Pons (tissue), 1 donor: Measurements from ENCODE around the gene S100A2.
"Not testable (repeated sequence)": the region's sequence is repeated elsewhere in the genome, so short reads cannot be mapped to it uniquely, and the experiment has no call there.

Experiments used
- DNase-seq: peaks from one replicate; pipeline ENCODE4 v3.0.0-alpha.2; 2016; ENCODE audit warnings: low spot score

The S100A2 gene

GRCh38 chr1:153532769-153533599 lies 32.7 kb downstream of the S100A2 start:
- peak; percentile 76 for DNase-seq

- DNase-seq, result no peak
These were observed 33.5 kb downstream of the S100A2 start for GRCh38 chr1:153532181-153532580.

GRCh38 chr1:153531638-153532037 lies 34.0 kb downstream of the S100A2 start:
- no peak for DNase-seq

- DNase-seq, result no peak
These were observed 38.0 kb downstream of the S100A2 start for GRCh38 chr1:153527683-153528040.

- no peak for DNase-seq
These were observed 38.5 kb downstream of the S100A2 start for GRCh38 chr1:153527023-153527682.

GRCh38 chr1:153526132-153526543 lies 39.5 kb downstream of the S100A2 start:
- no peak for DNase-seq

GRCh38 chr1:153525088-153525728 lies 40.4 kb downstream of the S100A2 start:
- no peak for DNase-seq

- not testable (repeated sequence) for DNase-seq
These were observed 43.1 kb downstream of the S100A2 start for GRCh38 chr1:153522353-153523048.

GRCh38 chr1:153521808-153522207 lies 43.8 kb downstream of the S100A2 start:
- DNase-seq, result not testable (repeated sequence)

GRCh38 chr1:153520818-153521476 lies 44.7 kb downstream of the S100A2 start:
- DNase-seq, result no peak

- not testable (repeated sequence) for DNase-seq
These were observed 45.4 kb downstream of the S100A2 start for GRCh38 chr1:153520137-153520691.

- no peak for DNase-seq
These were observed 46.4 kb downstream of the S100A2 start for GRCh38 chr1:153519242-153519641.

- DNase-seq, result no peak
These were observed 49.9 kb downstream of the S100A2 start for GRCh38 chr1:153515504-153516394.

GRCh38 chr1:153513666-153514065 lies 52.0 kb downstream of the S100A2 start:
- no peak for DNase-seq

GRCh38 chr1:153513023-153513422 lies 52.6 kb downstream of the S100A2 start:
- no peak for DNase-seq
